Activated naive CD8-positive, alpha-beta T cell treated with anti-CD3 and anti-CD28 coated beads for 36 hours (primary cell): Measurements from ENCODE around the gene CACYBP. TPM values are rescaled to one million over a fixed set of nuclear protein-coding genes. Genes with fewer than 3 reads are reported as not detected.

Experiments
- DNase-seq: peaks from one replicate; pipeline ENCODE4 v3.0.0; 2021
- H3K27ac Mint-ChIP-seq: one replicate; pipeline ENCODE4 v1.8.0; 2022; ENCODE audit warnings: mild to moderate bottlenecking, moderate library complexity, mixed read lengths
- H3K27me3 Mint-ChIP-seq: one replicate; pipeline ENCODE4 v1.8.0; 2022; ENCODE audit warnings: mild to moderate bottlenecking, mixed read lengths
- H3K36me3 Mint-ChIP-seq: one replicate; pipeline ENCODE4 v1.8.0; 2021; ENCODE audit warnings: mild to moderate bottlenecking, mixed read lengths
- H3K4me1 Mint-ChIP-seq: one replicate; pipeline ENCODE4 v1.8.0; 2021; ENCODE audit warnings: mixed read lengths
- H3K4me3 Mint-ChIP-seq: one replicate; pipeline ENCODE4 v1.8.0; 2022; ENCODE audit warnings: mild to moderate bottlenecking, moderate library complexity, mixed read lengths
- H3K9me3 Mint-ChIP-seq: one replicate; pipeline ENCODE4 v1.8.0; 2022; ENCODE audit warnings: mixed read lengths
- total RNA-seq, 2 experiments: library from RNA; stranded (reverse); gene quantifications; one replicate each; pipeline ENCODE4 v1.2.3, GENCODE V29; 2021

Gene CACYBP
- total RNA-seq, 2 experiments from 2014 or later, result 345 to 385 TPM

GRCh38 chr1:175050992-175051391 is 51.2 kb downstream of the CACYBP start:
- no peaks in the 10 kb centered on the region for H3K4me1 Mint-ChIP-seq
- H3K27ac Mint-ChIP-seq, result no peak overlapping the region
- no peak overlapping the region for H3K4me3 Mint-ChIP-seq

GRCh38 chr1:175054736-175055135 is 55.0 kb downstream of the CACYBP start:
- no peak for DNase-seq
- Mint-ChIP-seq H3K27me3 (peaks cover 8% of the 10 kb centered on the region), H3K9me3 (peaks cover 3% of the 10 kb centered on the region), H3K4me3 (no peak overlapping the region), H3K4me1 (no peaks in the 10 kb centered on the region), H3K27ac (no peak overlapping the region), H3K36me3 (no peaks in the 10 kb centered on the region)

More at GRCh38 chr1:175050992-175051391, 51.2 kb downstream of the CACYBP start:
- DNase-seq, result no peak
- H3K27me3 Mint-ChIP-seq, result peaks cover 19% of the 10 kb centered on the region
- no peaks in the 10 kb centered on the region for H3K36me3 Mint-ChIP-seq
- H3K9me3 Mint-ChIP-seq, result no peaks in the 10 kb centered on the region

Other genes with a start within 250 kb of the CACYBP start
- 10 to 100 TPM; 42.1 to 44.0 TPM for gene MRPS14, start 23.5 kb downstream of the CACYBP start, total RNA-seq
- under 1 TPM in 1 of 2 experiments, not detected in 1; 0.06 TPM for gene TNN, start 67.9 kb downstream of the CACYBP start, total RNA-seq
- gene KIAA0040, start 192.8 kb downstream of the CACYBP start, total RNA-seq, result 10 to 100 TPM; 26.4 to 27.6 TPM